Type B pancreatic cell (in vitro differentiated cells): ENCODE measurements around the gene EEF2. TPM values are rescaled to one million over a fixed set of nuclear protein-coding genes. Genes with fewer than 3 reads are reported as not detected.
"Not testable (repeated sequence)": the region's sequence is repeated elsewhere in the genome, so short reads cannot be mapped to it uniquely, and the experiment has no call there.

ENCODE experiments used
- DNase-seq: peaks from one replicate; pipeline ENCODE4 v3.0.0; 2021; ENCODE audit warnings: mixed read lengths; ENCODE audit not compliant: unreplicated experiment; ENCODE audit errors: extremely low spot score
- H3K27ac Mint-ChIP-seq: 2 replicates; pipeline ENCODE4 v1.8.0; 2021; ENCODE audit warnings: mild to moderate bottlenecking, mixed read lengths
- H3K27me3 Mint-ChIP-seq: 2 replicates; pipeline ENCODE4 v1.8.0; 2021; ENCODE audit warnings: mixed read lengths
- H3K36me3 Mint-ChIP-seq: 2 replicates; pipeline ENCODE4 v1.8.0; 2021; ENCODE audit warnings: mixed read lengths
- H3K4me1 Mint-ChIP-seq: one replicate; pipeline ENCODE4 v1.8.0; 2021; ENCODE audit warnings: mixed read lengths; ENCODE audit not compliant: unreplicated experiment
- H3K4me3 Mint-ChIP-seq: 2 replicates; pipeline ENCODE4 v1.8.0; 2021; ENCODE audit warnings: mild to moderate bottlenecking, mixed read lengths
- H3K9me3 Mint-ChIP-seq: 2 replicates; pipeline ENCODE4 v1.8.0; 2021; ENCODE audit warnings: mixed read lengths
- total RNA-seq: library from RNA; stranded (reverse); gene quantifications from 2 replicates; pipeline ENCODE4 v1.2.1, GENCODE V29; 2021; ENCODE audit warnings: low replicate concordance
- TF ChIP-seq, protein P1 (sequence below): fragments of 200-600 bp; sonication (generic); conservative IDR thresholded peaks from 2 replicates; pipeline ENCODE4 v1.5.0; 2021; ENCODE audit warnings: antibody characterized with exemption, mild to moderate bottlenecking

The EEF2 gene
- total RNA-seq, 1 donor from 2014 or later, result 2,929 TPM

DNA sequence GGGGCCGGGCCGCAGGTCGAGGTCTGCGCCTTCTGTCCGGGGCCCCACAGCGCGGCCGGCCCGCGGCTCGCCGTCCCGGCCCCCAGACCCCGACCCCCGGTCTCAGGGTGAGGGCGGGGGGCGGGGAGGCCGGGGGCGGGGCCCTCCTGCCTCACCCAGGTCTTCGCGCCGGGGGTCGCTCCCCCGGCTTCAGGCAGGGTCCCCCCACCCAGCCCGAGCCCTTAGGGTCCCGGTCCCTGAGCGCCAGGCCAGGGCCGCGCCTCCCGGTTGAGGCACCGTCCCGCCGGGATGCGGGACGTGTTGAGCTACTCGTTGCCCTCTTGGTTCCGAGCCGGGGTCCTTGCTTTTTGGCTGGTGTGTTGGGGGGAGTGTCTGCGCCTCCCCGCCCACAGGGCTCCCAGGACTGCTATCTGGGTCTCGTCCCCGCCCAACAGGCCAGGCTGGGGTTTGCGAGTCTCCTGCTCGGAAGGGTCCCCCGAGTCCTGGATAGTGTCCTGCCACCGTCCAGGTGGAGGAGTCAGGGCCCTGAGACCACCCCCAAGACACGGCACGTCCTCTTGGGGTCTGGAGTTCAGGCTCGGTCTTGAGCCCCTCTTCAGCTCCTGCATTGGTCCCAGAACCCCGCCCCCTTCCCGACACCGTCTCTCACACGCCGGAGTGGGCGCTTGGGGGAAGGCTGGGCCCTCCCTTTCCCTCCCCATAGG, 22.7 kb upstream of the EEF2 start:
- Mint-ChIP-seq H3K27me3 (no peaks in the 10 kb centered on the region), H3K36me3 (no peaks in the 10 kb centered on the region), H3K9me3 (no peaks in the 10 kb centered on the region), H3K27ac (peak overlapping the region; percentile 84), H3K4me3 (peak overlapping the region; percentile 93), H3K4me1 (peaks cover 28% of the 10 kb centered on the region)
- DNase-seq, result no peak
- TF ChIP-seq, protein P1, sequence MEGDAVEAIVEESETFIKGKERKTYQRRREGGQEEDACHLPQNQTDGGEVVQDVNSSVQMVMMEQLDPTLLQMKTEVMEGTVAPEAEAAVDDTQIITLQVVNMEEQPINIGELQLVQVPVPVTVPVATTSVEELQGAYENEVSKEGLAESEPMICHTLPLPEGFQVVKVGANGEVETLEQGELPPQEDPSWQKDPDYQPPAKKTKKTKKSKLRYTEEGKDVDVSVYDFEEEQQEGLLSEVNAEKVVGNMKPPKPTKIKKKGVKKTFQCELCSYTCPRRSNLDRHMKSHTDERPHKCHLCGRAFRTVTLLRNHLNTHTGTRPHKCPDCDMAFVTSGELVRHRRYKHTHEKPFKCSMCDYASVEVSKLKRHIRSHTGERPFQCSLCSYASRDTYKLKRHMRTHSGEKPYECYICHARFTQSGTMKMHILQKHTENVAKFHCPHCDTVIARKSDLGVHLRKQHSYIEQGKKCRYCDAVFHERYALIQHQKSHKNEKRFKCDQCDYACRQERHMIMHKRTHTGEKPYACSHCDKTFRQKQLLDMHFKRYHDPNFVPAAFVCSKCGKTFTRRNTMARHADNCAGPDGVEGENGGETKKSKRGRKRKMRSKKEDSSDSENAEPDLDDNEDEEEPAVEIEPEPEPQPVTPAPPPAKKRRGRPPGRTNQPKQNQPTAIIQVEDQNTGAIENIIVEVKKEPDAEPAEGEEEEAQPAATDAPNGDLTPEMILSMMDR, result no peak

DNA sequence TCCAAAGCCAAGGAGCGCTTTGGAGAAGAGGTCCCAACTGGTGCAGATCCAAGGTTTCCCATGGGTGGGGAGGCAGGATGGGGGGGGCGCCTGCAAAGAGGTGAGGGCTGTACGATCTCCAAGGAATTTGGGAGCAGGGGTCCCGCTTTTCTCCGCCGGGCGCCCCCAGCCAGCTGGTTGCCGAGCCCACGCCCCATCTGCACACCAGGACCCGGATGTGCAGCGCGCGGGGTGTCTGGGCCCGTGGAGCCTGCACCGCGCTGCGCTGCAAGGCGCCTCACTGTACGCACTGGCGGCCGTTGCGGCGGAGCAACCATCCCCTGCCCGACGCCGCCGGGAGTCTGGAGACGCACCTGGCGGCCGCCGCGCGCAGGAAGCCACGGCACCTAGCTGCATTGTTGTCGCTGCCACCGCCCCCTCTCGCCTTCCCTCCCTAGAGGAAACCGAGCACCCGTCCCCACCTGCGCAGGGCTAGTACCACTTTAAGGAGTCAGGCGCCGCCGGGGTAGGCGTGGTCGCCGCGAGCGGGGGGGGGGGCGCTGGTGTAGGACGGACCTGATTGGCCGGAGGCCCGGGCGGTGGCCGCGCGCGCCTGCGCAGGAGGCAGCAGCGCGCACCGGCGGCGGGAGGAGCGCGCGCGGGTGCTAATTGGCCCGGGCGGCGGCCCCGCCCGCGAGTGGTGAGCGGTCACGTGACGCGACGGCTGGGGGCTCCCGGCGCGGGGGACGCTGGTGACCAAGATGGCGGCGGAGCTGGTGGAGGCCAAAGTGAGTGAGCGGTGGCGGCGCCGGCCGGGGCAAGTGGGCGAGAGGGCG, 22.0 kb upstream of the EEF2 start, which contains the start of gene PIAS4:
TSS of gene PIAS4 (plus strand) at position 716 of the 815 bp plus-strand sequence. CDS start at position 741, 25 bp downstream.
- Mint-ChIP-seq H3K36me3 (no peaks in the 10 kb centered on the region), H3K27ac (peak within 1 kb of the TSS; percentile 84), H3K4me3 (peak within 1 kb of the TSS; percentile 93), H3K9me3 (no peaks in the 10 kb centered on the region), H3K4me1 (peaks cover 25% of the 10 kb centered on the region), H3K27me3 (no peaks in the 10 kb centered on the region)
- DNase-seq, result peak; percentile 96
- TF ChIP-seq, protein P1, result no peak

DNA sequence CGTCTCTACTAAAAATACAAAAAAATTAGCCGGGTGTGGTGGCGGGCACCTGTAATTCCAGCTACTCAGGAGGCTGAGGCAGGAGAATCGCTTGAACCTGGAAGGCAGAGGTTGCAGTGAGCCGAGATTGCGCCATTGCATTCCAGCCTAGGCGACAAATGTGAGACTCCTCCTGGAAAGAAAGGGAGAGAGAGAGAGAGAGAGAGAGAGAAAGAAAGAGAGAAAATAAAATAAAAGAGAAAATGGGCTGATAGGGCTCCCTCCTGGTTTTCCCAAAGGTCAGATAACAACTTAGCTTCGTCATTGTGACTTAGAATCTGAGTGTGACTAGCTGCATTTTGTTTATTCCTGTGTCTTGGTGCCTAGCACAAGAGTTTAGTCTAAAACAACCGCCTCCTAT, 20.2 kb upstream of the EEF2 start:
- H3K27ac Mint-ChIP-seq, H3K9me3 Mint-ChIP-seq, H3K36me3 Mint-ChIP-seq, H3K27me3 Mint-ChIP-seq, DNase-seq: not testable (repeated sequence)
- Mint-ChIP-seq H3K4me3 (peak overlapping the region; percentile 57), H3K4me1 (peaks cover 20% of the 10 kb centered on the region)

DNA sequence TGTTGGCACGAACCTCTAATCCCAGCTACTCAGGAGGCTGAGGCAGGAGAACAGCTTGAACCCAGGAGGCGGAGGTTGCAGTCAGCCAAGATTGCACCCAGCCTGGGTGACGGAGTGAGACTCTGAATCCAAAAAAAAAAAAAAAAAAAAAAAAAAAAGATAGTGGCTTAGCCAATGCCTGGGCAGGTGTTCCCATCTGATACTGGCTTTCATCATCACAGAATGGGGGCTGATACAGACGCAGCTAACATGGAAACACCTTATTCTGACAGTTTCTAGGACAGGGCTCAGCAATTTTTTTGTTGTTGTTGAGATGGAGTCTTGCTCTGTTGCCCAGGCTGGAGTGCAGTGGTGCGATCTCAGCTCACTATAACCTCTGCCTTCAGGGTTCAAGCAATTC, 15.5 kb upstream of the EEF2 start:
- not testable (repeated sequence) for H3K4me3 Mint-ChIP-seq, DNase-seq, H3K27ac Mint-ChIP-seq, H3K36me3 Mint-ChIP-seq, H3K4me1 Mint-ChIP-seq, H3K9me3 Mint-ChIP-seq, H3K27me3 Mint-ChIP-seq

DNA sequence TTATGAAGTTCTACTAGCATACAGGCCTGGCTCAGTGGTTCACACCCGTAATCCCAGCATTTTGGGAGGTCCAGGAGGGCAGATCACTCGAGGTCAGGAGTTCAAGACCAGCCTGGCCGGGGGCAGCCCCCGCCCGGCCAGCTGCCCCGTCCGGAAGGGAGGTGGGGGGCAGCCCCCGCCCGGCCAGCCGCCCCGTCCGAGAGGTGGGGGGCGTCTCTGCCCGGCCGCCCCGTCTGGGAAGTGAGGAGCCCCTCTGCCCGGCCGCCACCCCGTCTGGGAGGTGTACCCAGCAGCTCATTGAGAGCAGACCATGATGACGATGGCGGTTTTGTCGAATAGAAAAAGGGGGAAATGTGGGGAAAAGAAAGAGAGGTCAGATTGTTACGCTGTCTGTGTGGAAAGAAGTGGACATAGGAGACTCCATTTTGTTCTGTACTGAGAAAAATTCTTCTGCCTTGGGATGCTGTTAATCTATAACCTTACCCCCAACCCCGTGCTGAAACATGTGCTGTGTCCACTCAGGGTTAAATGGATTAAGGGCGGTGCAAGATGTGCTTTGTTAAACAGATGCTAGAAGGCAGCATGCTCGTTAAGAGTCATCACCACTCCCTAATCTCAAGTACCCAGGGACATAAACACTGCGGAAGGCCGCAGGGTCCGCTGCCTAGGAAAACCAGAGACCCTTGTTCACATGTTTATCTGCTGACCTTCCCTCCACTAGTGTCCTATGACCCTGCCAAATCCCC, 13.6 kb upstream of the EEF2 start:
- H3K4me1 Mint-ChIP-seq, H3K9me3 Mint-ChIP-seq, H3K27ac Mint-ChIP-seq, H3K36me3 Mint-ChIP-seq, H3K4me3 Mint-ChIP-seq, H3K27me3 Mint-ChIP-seq, DNase-seq: not testable (repeated sequence)

DNA sequence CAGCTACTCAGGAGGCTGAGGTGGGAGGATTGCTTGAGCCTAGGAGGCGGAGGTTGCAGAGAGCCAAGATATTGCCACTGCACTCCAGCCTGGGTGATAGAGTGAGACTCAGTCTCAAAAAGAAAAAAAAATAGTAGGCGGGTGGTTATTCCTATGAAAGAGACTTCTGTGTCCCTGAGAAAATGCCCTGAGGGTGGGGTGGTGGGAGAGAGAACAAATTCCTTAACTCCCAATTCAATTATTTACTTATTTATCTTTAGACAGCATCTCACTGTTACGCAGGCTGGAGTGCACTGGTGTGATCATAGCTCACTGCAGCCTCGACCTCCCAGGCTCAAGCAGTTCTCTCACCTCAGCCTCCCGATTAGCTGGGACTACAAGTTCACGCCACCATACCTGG, 10.3 kb upstream of the EEF2 start:
- Mint-ChIP-seq H3K4me1 (no peaks in the 10 kb centered on the region), H3K27ac (no peak overlapping the region), H3K36me3 (no peaks in the 10 kb centered on the region), H3K9me3 (no peaks in the 10 kb centered on the region), H3K4me3 (no peak overlapping the region), H3K27me3 (no peaks in the 10 kb centered on the region)
- no peak for DNase-seq
- TF ChIP-seq, protein P1, result no peak

DNA sequence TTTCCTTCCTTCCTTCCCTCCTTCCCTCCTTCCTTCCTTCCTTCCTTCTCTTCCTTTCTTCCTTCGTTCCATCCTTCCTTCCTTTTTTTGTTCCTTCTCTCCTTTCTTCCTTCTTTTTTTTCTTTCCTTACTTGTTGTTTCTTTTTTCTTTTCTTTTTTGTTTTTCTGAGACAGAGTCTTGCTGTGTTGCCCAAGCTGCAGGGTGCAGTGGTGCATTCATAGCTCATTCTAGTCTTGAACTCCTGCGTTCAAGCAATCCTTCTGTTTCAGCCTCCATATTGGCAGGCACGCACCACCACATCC, 5.5 kb upstream of the EEF2 start:
- TF ChIP-seq, protein P1, result no peak
- H3K27ac Mint-ChIP-seq, result no peak overlapping the region
- no peaks in the 10 kb centered on the region for H3K27me3 Mint-ChIP-seq
- peaks cover 20% of the 10 kb centered on the region for H3K4me1 Mint-ChIP-seq
- peak overlapping the region; percentile 39 for H3K4me3 Mint-ChIP-seq
- H3K36me3 Mint-ChIP-seq, result no peaks in the 10 kb centered on the region
- DNase-seq, result no peak
- H3K9me3 Mint-ChIP-seq, result no peaks in the 10 kb centered on the region
